Activated CD8-positive, alpha-beta T cell treated with anti-CD3 and anti-CD28 coated beads for 36 hours (primary cell): ENCODE measurements around the gene CDC34. TPM values are rescaled to one million over a fixed set of nuclear protein-coding genes. Genes with fewer than 3 reads are reported as not detected.

Source experiments
- ATAC-seq: fragments of 200-7000 bp; cut with Tn5 transposase; one replicate; pipeline ENCODE4 v1.10.0; 2021; ENCODE audit warnings: mild to moderate bottlenecking, moderate library complexity
- CTCF ChIA-PET: fragments of 350-600 bp; sonication (Branson Sonifier 250); formaldehyde crosslinking; loops from one replicate; lab custom pipeline; 2021; ENCODE audit warnings: antibody characterized with exemption; lab: Charles Lee
- POLR2A ChIA-PET: fragments of 350-600 bp; sonication (Branson Sonifier 250); formaldehyde crosslinking; loops from one replicate; lab custom pipeline; 2021; ENCODE audit warnings: antibody characterized with exemption; lab: Charles Lee
- DNase-seq: peaks from one replicate; pipeline ENCODE4 v3.0.0-alpha.2; 2020
- H3K27ac Mint-ChIP-seq: one replicate; pipeline ENCODE4 v1.8.0; 2021; ENCODE audit warnings: mild to moderate bottlenecking, mixed read lengths
- H3K27me3 Mint-ChIP-seq: one replicate; pipeline ENCODE4 v1.8.0; 2021; ENCODE audit warnings: mixed read lengths
- H3K36me3 Mint-ChIP-seq: one replicate; pipeline ENCODE4 v1.8.0; 2021; ENCODE audit warnings: low read depth, mixed read lengths
- H3K4me1 Mint-ChIP-seq: one replicate; pipeline ENCODE4 v1.8.0; 2021; ENCODE audit warnings: low read depth, mixed read lengths
- H3K4me3 Mint-ChIP-seq: one replicate; pipeline ENCODE4 v1.8.0; 2021; ENCODE audit warnings: mild to moderate bottlenecking, moderate library complexity, mixed read lengths
- H3K9me3 Mint-ChIP-seq: one replicate; pipeline ENCODE4 v1.8.0; 2021; ENCODE audit warnings: mixed read lengths
- intact Hi-C: fragments of 100-400 bp; cut with micrococcal nuclease; formaldehyde crosslinking; loops from one replicate; pipeline ENCODE4 v1.10.0; 2022
- total RNA-seq, 2 experiments: library from RNA; stranded (reverse); gene quantifications; one replicate each; pipeline ENCODE4 v1.2.3, GENCODE V29; 2021
- TF ChIP-seq, protein P1 (sequence below): fragments of 200-600 bp; IDR thresholded peaks from one replicate; pipeline ENCODE4 v1.8.0; 2022; ENCODE audit warnings: antibody characterized with exemption, mild to moderate bottlenecking

CDC34 gene
- total RNA-seq, 2 experiments from 2014 or later, result 38.1 to 43.7 TPM

GRCh38 chr19:495081-495401, 36.5 kb upstream of the CDC34 start:
- no peak overlapping the region for H3K4me3 Mint-ChIP-seq
- CTCF ChIA-PET, result interaction anchor here (1.3 to 3.0 kb wide), 4 partner anchors 10 to 37 kb away, joined by 3 to 22 read pairs (median 8); partner anchors contain the start of genes CDC34 and TPGS1
- peaks cover 2% of the 10 kb centered on the region for H3K4me1 Mint-ChIP-seq
- ATAC-seq (no peak), DNase-seq (no peak)
- peaks cover 2% of the 10 kb centered on the region for H3K9me3 Mint-ChIP-seq
- intact Hi-C loops, result no loop called here
- H3K27ac Mint-ChIP-seq, result no peak overlapping the region
- TF ChIP-seq, protein P1, sequence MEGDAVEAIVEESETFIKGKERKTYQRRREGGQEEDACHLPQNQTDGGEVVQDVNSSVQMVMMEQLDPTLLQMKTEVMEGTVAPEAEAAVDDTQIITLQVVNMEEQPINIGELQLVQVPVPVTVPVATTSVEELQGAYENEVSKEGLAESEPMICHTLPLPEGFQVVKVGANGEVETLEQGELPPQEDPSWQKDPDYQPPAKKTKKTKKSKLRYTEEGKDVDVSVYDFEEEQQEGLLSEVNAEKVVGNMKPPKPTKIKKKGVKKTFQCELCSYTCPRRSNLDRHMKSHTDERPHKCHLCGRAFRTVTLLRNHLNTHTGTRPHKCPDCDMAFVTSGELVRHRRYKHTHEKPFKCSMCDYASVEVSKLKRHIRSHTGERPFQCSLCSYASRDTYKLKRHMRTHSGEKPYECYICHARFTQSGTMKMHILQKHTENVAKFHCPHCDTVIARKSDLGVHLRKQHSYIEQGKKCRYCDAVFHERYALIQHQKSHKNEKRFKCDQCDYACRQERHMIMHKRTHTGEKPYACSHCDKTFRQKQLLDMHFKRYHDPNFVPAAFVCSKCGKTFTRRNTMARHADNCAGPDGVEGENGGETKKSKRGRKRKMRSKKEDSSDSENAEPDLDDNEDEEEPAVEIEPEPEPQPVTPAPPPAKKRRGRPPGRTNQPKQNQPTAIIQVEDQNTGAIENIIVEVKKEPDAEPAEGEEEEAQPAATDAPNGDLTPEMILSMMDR, result no peak
- H3K27me3 Mint-ChIP-seq, result peaks cover 18% of the 10 kb centered on the region
- POLR2A ChIA-PET, result interaction anchor here (0.9 to 1.3 kb wide), 2 partner anchors 8 to 12 kb away, joined by 4 to 5 read pairs; partner anchors contain the start of gene TPGS1
- no peaks in the 10 kb centered on the region for H3K36me3 Mint-ChIP-seq

- ATAC-seq (peak; percentile 69), DNase-seq (peak; percentile 67)
- POLR2A ChIA-PET, result interaction anchor here (0.9 to 1.3 kb wide), 2 partner anchors 8 to 11 kb away, joined by 4 to 5 read pairs; partner anchors contain the start of gene TPGS1
Observed at GRCh38 chr19:495402-496111, 36.0 kb upstream of the CDC34 start.

DNA sequence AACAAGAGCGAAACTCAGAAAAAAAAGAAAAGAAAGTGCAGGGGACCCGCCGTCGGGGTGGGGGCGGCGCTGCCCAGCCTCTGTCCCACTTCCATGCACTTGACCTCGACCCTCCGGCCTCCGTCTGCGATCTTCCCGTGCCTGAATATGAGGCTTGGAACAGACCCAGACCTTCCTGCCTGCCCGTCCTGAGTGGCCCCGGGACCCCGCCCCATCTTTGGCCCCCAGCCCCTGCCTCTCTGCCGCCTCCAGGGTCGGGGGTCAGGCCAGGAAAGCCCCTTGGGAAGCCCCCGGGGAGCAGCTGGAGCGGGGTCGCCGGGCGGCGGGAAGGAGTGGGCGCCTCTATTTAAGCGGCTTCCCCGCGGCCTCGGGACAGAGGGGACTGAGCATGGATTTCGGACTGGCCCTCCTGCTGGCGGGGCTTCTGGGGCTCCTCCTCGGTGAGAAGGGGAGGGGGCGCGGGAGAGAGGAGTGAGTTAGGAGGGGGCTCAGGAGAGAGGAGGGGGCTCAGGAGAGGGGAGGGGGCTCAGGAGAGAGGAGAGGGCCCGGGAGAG, 35.4 kb upstream of the CDC34 start, which contains the start of gene MADCAM1:
Gene MADCAM1, plus strand, starts transcription at position 375 of the 554 bp plus-strand sequence. Its CDS starts 14 bp downstream, at position 389.
- Mint-ChIP-seq H3K4me3 (no peak within 1 kb of the TSS), H3K9me3 (peaks cover 2% of the 10 kb centered on the region), H3K27ac (no peak within 1 kb of the TSS), H3K27me3 (peaks cover 18% of the 10 kb centered on the region), H3K4me1 (peaks cover 2% of the 10 kb centered on the region), H3K36me3 (no peaks in the 10 kb centered on the region)
- intact Hi-C loops, result no loop called here
- TF ChIP-seq, protein P1, result no peak
- ChIA-PET CTCF (interaction anchor here (1.3 to 3.0 kb wide), 3 partner anchors 9 to 15 kb away, joined by 7 to 22 read pairs (median 9); partner anchors contain the start of gene TPGS1), POLR2A (interaction anchor here (1.3 to 2.6 kb wide), 2 partner anchors 9 to 10 kb away, joined by 4 to 10 read pairs; no protein-coding TSS in a partner anchor)
- ATAC-seq (no peak), DNase-seq (no peak)

More at GRCh38 chr19:495402-496111, 36.0 kb upstream of the CDC34 start:
- CTCF ChIA-PET, result interaction anchor here (1.3 to 3.0 kb wide), 4 partner anchors 9 to 37 kb away, joined by 3 to 22 read pairs (median 8); partner anchors contain the start of genes CDC34 and TPGS1
- Mint-ChIP-seq H3K36me3 (no peaks in the 10 kb centered on the region), H3K4me3 (no peak overlapping the region), H3K4me1 (peaks cover 2% of the 10 kb centered on the region), H3K27me3 (peaks cover 18% of the 10 kb centered on the region), H3K9me3 (peaks cover 2% of the 10 kb centered on the region), H3K27ac (no peak overlapping the region)
- intact Hi-C loops, result no loop called here
- TF ChIP-seq, protein P1, result peak; percentile 93

DNA sequence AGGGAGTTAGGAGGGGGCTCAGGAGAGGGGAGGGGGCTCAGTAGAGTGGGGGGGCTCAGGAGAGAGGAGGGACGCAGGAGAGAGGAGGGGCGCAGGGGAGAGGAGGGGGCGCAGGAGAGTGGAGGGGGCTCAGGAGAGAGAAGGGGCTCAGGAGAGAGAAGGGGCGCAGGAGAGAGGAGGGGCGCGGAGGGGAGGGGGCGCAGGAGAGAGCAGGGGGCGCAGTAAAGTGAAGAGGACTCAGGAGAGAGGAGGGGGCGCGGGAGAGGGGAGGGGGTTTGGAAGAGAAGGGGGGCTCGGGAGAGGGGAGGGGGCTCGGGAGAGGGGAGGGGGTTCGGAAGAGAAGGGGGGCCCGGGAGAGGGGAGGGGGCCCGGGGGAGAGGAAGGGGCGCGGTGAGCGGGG, 34.6 kb upstream of the CDC34 start:
- ChIA-PET POLR2A (interaction anchor here (2.6 kb wide), 1 partner anchor 10 kb away, joined by 10 read pairs; no protein-coding TSS in a partner anchor), CTCF (no interaction called here)
- Mint-ChIP-seq H3K9me3 (peaks cover 2% of the 10 kb centered on the region), H3K27ac (no peak overlapping the region), H3K36me3 (no peaks in the 10 kb centered on the region), H3K27me3 (peaks cover 18% of the 10 kb centered on the region), H3K4me1 (peaks cover 2% of the 10 kb centered on the region), H3K4me3 (no peak overlapping the region)
- intact Hi-C loops, result no loop called here
- no peak for ATAC-seq
- TF ChIP-seq, protein P1, result no peak
- no peak for DNase-seq
